ENCODE data around the gene MAL.

DNA sequence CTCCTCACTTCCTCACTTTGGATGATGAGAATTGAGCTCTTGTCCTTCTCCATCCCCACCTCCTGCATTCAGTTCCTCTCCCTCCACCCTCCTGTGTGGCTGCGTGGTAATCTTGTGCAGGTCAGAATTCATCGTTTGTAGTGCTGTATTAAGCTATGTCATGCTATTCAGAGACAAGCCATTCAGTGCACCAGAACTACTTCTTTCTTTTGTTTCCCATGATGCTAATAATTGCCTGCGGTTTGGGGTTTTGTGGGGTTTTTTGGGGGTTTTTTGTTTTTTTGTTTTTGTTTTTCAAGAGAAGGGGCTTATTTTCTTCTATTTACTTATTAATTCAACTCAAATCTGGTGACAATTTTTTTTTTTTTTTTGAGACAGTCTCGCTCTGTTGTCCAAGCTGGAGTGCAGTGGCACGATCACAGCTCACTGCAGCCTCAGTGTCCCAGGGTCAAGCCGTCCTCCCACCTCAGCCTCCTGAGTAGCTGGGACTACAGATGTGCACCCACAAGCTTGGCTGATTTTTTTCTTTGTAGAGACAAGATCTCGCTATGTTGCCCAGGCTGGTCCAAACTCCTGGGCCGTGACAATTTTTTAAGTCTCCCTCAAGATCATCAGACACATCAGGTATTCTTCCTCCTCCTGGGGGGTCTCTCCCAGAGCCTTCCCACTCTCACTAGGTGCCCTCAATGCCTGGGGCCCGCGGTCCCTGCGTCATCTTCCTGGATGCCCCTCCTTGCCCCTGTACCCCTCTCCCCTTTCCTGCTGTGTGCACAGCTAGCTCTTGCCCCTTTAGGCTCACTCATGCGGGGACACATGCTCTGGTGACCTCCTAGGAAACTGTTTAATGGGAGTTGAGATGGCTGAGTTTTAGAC is 37.8 kb downstream of the MAL start:
- no peak for TF ChIP-seq POLR2A (IDR thresholded peaks at IDR 0.05; ENCODE audit: low read depth, low read length)
- no peak for TF ChIP-seq POLR2AphosphoS5 (IDR thresholded peaks at IDR 0.05; ENCODE audit: low read depth, low read length)

All from GM12892 (cell line).